OCI-LY7 (cell line): ENCODE results near the gene VIP.

ENCODE experiments used
- EZH2phosphoT487 ChIP-seq: fragments of 200-600 bp; sonication (generic); IDR thresholded peaks from 2 replicates; pipeline ENCODE4 v1.6.1; 2018; ENCODE audit warnings: low read depth, borderline replicate concordance, mild to moderate bottlenecking, mixed run types, antibody characterized with exemption, low read length, moderate library complexity, mixed read lengths
- TF ChIP-seq, protein P1 (sequence below): fragments of 200-600 bp; sonication (generic); conservative IDR thresholded peaks from 2 replicates; pipeline ENCODE4 v1.5.1; 2014; ENCODE audit warnings: mild to moderate bottlenecking, antibody characterized with exemption, low read length, moderate library complexity, mixed read lengths

DNA sequence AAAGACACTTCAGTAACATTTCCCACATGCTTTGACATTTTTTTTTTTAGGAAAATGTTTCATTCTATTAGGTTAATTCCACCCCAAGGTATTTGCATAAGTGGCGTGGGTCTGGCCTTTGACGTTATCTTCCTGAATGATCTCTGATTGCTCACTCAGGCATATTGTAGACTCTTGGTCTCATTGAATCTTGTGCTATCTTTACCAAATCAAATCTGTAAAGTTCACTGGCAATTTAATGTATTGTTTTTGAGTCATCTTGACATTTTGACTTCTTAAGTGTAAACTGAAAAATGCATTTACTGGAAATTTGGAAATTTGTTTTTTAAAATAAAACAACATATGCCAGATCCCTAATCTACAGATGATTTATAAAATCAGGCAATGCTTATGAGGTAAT lies 16.0 kb upstream of the VIP start:
- TF ChIP-seq, protein P1, sequence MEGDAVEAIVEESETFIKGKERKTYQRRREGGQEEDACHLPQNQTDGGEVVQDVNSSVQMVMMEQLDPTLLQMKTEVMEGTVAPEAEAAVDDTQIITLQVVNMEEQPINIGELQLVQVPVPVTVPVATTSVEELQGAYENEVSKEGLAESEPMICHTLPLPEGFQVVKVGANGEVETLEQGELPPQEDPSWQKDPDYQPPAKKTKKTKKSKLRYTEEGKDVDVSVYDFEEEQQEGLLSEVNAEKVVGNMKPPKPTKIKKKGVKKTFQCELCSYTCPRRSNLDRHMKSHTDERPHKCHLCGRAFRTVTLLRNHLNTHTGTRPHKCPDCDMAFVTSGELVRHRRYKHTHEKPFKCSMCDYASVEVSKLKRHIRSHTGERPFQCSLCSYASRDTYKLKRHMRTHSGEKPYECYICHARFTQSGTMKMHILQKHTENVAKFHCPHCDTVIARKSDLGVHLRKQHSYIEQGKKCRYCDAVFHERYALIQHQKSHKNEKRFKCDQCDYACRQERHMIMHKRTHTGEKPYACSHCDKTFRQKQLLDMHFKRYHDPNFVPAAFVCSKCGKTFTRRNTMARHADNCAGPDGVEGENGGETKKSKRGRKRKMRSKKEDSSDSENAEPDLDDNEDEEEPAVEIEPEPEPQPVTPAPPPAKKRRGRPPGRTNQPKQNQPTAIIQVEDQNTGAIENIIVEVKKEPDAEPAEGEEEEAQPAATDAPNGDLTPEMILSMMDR, result no peak
- no peak for TF ChIP-seq EZH2phosphoT487
